Endodermal cell (in vitro differentiated cells): ENCODE measurements around the gene COL5A1. TPM values are rescaled to one million over a fixed set of nuclear protein-coding genes. Genes with fewer than 3 reads are reported as not detected.
A peak's percentile ranks its signal among the peaks of the same experiment; 100 is the strongest.

Source experiments
- DNase-seq: peaks from one replicate; pipeline ENCODE4 v3.0.0-alpha.2; 2017
- H3K27ac ChIP-seq: 2 replicates; pipeline ENCODE4 v1.5.1; 2013; ENCODE audit warnings: mild to moderate bottlenecking, low read depth, low read length, moderate library complexity
- H3K27me3 ChIP-seq: 2 replicates; pipeline ENCODE4 v1.6.1; 2013; ENCODE audit warnings: mild to moderate bottlenecking, low read length, moderate library complexity; ENCODE audit not compliant: insufficient read depth, control insufficient read depth, poor library complexity, severe bottlenecking
- H3K36me3 ChIP-seq: 2 replicates; pipeline ENCODE4 v1.7.0; 2013; ENCODE audit warnings: mild to moderate bottlenecking, low read length, moderate library complexity; ENCODE audit not compliant: control insufficient read depth, insufficient read depth
- H3K4me1 ChIP-seq: one replicate; pipeline ENCODE4 v1.7.0; 2013; ENCODE audit warnings: low read length; ENCODE audit not compliant: control insufficient read depth, insufficient read depth
- H3K4me3 ChIP-seq: 2 replicates; pipeline ENCODE4 v1.5.1; 2013; ENCODE audit warnings: mild to moderate bottlenecking, low read length, moderate library complexity
- H3K9ac ChIP-seq: 2 replicates; pipeline ENCODE4 v1.6.1; 2013; ENCODE audit warnings: mild to moderate bottlenecking, low read length, moderate library complexity; ENCODE audit not compliant: poor library complexity, severe bottlenecking; ENCODE audit errors: extremely low read depth
- H3K9me3 ChIP-seq: 2 replicates; pipeline ENCODE4 v1.6.1; 2013; ENCODE audit warnings: mild to moderate bottlenecking, low read length, moderate library complexity; ENCODE audit not compliant: control insufficient read depth
- H3K27ac Mint-ChIP-seq: 2 replicates; pipeline ENCODE4 v1.8.0; 2020; ENCODE audit warnings: mixed read lengths
- H3K27me3 Mint-ChIP-seq: 2 replicates; pipeline ENCODE4 v1.8.0; 2021; ENCODE audit warnings: mild to moderate bottlenecking, mixed read lengths; ENCODE audit not compliant: insufficient read depth
- H3K36me3 Mint-ChIP-seq: 2 replicates; pipeline ENCODE4 v1.8.0; 2020; ENCODE audit warnings: low read depth, mixed read lengths
- H3K4me1 Mint-ChIP-seq: 2 replicates; pipeline ENCODE4 v1.8.0; 2020; ENCODE audit warnings: mixed read lengths
- H3K4me3 Mint-ChIP-seq: 2 replicates; pipeline ENCODE4 v1.8.0; 2020; ENCODE audit warnings: mild to moderate bottlenecking, moderate library complexity, mixed read lengths
- H3K9me3 Mint-ChIP-seq: 2 replicates; pipeline ENCODE4 v1.8.0; 2020; ENCODE audit warnings: mild to moderate bottlenecking, mixed read lengths
- WGBS, 2 experiments: methylation state at CpG; one replicate each; pipeline versions ENCODE4 v1.1.5 to v1.1.7; 2013; ENCODE audit warnings: missing lambda C conversion rate in 2 of 2, mixed read lengths in 1 of 2; ENCODE audit not compliant: insufficient coverage in 1 of 2, insufficient read length in 1 of 2; 5-methylcytosine and 5-hydroxymethylcytosine counted together
- total RNA-seq, 2 donors: library from RNA; stranded (reverse); fragmentation: NEBNext Ultra II Directional in 1 of 2; extraction: Animal tissue kit (Norgen Biotek cat#: 25700) in 1 of 2; gene quantifications; 2 replicates in 1 of 2; 3 replicates in 1 of 2; pipeline ENCODE4 v1.2.1, GENCODE V29; 2021
- TF ChIP-seq, protein P1 (sequence below): fragments of 200-600 bp; sonication (generic); conservative IDR thresholded peaks from 2 replicates; pipeline ENCODE4 v1.5.0; 2021; ENCODE audit warnings: antibody characterized with exemption, mild to moderate bottlenecking

COL5A1 gene
- total RNA-seq, 2 donors from 2014 or later, result 65.3 to 76.6 TPM

DNA sequence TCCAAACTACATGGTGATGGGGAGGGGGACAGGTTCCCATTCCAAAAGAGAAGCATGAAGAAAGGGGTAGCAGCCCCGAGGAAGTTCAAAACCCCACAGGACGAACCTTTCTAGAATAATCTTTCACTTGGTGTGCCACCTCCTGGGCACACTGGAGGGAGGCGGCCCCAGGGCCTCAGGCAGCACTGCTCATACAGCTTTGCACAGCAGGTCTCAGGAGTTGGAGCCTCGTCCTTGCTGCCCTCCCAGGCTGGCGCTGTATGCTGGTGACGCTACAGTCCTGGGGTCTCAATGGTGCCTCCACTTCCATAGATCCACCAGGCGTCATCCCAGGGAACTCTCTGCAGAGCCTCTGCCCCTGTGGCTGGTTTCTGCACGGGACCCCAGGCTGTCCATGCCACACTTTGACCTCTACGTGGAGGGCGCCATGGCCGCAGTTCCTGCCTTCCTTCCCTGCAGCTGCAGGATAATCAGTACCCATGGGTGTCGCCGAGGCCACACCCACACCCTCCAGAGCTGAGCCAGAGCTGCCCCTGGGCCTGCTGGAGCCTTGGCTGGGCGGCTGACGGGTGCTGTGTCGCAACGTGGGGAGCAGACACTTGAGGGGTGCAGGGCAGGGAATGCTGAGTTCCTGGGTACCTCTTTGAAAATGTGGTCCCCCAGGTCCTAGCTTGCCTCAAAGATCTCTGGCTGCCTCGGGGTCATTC, 95.3 kb downstream of the COL5A1 start:
- TF ChIP-seq, protein P1, sequence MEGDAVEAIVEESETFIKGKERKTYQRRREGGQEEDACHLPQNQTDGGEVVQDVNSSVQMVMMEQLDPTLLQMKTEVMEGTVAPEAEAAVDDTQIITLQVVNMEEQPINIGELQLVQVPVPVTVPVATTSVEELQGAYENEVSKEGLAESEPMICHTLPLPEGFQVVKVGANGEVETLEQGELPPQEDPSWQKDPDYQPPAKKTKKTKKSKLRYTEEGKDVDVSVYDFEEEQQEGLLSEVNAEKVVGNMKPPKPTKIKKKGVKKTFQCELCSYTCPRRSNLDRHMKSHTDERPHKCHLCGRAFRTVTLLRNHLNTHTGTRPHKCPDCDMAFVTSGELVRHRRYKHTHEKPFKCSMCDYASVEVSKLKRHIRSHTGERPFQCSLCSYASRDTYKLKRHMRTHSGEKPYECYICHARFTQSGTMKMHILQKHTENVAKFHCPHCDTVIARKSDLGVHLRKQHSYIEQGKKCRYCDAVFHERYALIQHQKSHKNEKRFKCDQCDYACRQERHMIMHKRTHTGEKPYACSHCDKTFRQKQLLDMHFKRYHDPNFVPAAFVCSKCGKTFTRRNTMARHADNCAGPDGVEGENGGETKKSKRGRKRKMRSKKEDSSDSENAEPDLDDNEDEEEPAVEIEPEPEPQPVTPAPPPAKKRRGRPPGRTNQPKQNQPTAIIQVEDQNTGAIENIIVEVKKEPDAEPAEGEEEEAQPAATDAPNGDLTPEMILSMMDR, result no peak
- H3K27me3 Mint-ChIP-seq, result no peaks in the 10 kb centered on the region
- WGBS, 2 experiments, result 92 to 97% methylated on average over 13 to 18 of the region's 18 CpGs
- DNase-seq, result no peak
- Histone ChIP-seq H3K4me3 (no peak overlapping the region), H3K9me3 (no peaks in the 10 kb centered on the region), H3K36me3 (peaks cover 5% of the 10 kb centered on the region), H3K4me1 (no peaks in the 10 kb centered on the region), H3K9ac (no peak overlapping the region), H3K27me3 (no peaks in the 10 kb centered on the region), H3K27ac (no peak overlapping the region)
- no peak overlapping the region for H3K27ac Mint-ChIP-seq
- no peaks in the 10 kb centered on the region for H3K9me3 Mint-ChIP-seq
- H3K4me1 Mint-ChIP-seq, result no peaks in the 10 kb centered on the region
- no peak overlapping the region for H3K4me3 Mint-ChIP-seq
- H3K36me3 Mint-ChIP-seq, result peaks cover 19% of the 10 kb centered on the region

GRCh38 chr9:134737842-134738580, 96.4 kb downstream of the COL5A1 start:
- no peak overlapping the region for H3K27ac Mint-ChIP-seq

GRCh38 chr9:134738869-134739659, 97.5 kb downstream of the COL5A1 start:
- Mint-ChIP-seq H3K36me3 (peaks cover 12% of the 10 kb centered on the region), H3K4me1 (no peaks in the 10 kb centered on the region), H3K27me3 (no peaks in the 10 kb centered on the region), H3K9me3 (no peaks in the 10 kb centered on the region), H3K4me3 (no peak overlapping the region), H3K27ac (peak overlapping the region; percentile 85)
- Histone ChIP-seq H3K36me3 (peaks cover 3% of the 10 kb centered on the region), H3K4me1 (no peaks in the 10 kb centered on the region), H3K9ac (no peak overlapping the region), H3K4me3 (no peak overlapping the region), H3K27ac (no peak overlapping the region), H3K27me3 (no peaks in the 10 kb centered on the region), H3K9me3 (no peaks in the 10 kb centered on the region)
- 58 to 83% methylated on average over 6 to 31 of the region's 31 CpGs for WGBS, 2 experiments
- peak; percentile 92 for DNase-seq
- TF ChIP-seq, protein P1, result peak; percentile 89

More at GRCh38 chr9:134737842-134738580, 96.4 kb downstream of the COL5A1 start:
- Histone ChIP-seq H3K27me3 (no peaks in the 10 kb centered on the region), H3K4me1 (no peaks in the 10 kb centered on the region), H3K4me3 (no peak overlapping the region), H3K36me3 (no peaks in the 10 kb centered on the region), H3K9me3 (no peaks in the 10 kb centered on the region), H3K27ac (no peak overlapping the region), H3K9ac (no peak overlapping the region)
- H3K4me3 Mint-ChIP-seq, result no peak overlapping the region
- H3K27me3 Mint-ChIP-seq, result no peaks in the 10 kb centered on the region
- H3K36me3 Mint-ChIP-seq, result peaks cover 12% of the 10 kb centered on the region
- WGBS, 2 experiments, result 88 to 90% methylated on average over 23 to 26 of the region's 26 CpGs
- H3K4me1 Mint-ChIP-seq, result no peaks in the 10 kb centered on the region
- no peaks in the 10 kb centered on the region for H3K9me3 Mint-ChIP-seq
- TF ChIP-seq, protein P1, result no peak
- DNase-seq, result no peak
